Measurements from ENCODE around the gene SLC35F1. TPM values are rescaled to one million over a fixed set of nuclear protein-coding genes. Genes with fewer than 3 reads are reported as not detected.

SLC35F1 gene
- total RNA-seq, 1 donor from 2014 or later = not detected

DNA sequence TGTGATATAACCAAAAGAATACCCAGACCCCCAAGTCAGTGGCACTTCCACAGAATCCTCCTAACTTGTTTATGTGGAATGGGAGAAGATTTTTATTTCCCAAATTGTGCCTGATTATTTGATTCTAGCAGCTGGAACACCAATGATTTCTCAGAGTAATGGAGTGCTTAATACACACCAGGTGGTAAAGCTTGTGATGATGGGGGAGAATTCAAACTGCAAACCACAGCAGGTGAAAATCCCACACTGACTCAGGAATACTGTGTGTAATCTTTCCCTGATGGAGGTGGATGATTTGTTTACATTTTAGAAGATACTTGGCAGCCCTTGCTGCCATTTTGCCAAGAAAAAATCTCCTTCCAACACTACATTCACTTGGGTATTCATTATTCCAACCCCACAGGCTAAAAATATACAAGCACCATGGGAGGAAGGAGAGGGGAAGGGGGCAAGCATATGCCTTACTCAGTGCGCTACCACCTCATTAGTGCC, 428.3 kb downstream of the SLC35F1 start:
- ATAC-seq (ENCODE audit: low read depth) (no peak), DNase-seq (no peak)
- intact Hi-C loops (cut with micrococcal nuclease) = no loop called here
- Mint-ChIP-seq H3K4me3 (no peak overlapping the region), H3K4me1 (no peaks in the 10 kb centered on the region), H3K27me3 (no peaks in the 10 kb centered on the region), H3K9me3 (peaks cover 3% of the 10 kb centered on the region), H3K36me3 (ENCODE audit: low read depth) (no peaks in the 10 kb centered on the region), H3K27ac (no peak overlapping the region)
- POLR2A ChIA-PET = no interaction called here
- TF ChIP-seq, protein P1, sequence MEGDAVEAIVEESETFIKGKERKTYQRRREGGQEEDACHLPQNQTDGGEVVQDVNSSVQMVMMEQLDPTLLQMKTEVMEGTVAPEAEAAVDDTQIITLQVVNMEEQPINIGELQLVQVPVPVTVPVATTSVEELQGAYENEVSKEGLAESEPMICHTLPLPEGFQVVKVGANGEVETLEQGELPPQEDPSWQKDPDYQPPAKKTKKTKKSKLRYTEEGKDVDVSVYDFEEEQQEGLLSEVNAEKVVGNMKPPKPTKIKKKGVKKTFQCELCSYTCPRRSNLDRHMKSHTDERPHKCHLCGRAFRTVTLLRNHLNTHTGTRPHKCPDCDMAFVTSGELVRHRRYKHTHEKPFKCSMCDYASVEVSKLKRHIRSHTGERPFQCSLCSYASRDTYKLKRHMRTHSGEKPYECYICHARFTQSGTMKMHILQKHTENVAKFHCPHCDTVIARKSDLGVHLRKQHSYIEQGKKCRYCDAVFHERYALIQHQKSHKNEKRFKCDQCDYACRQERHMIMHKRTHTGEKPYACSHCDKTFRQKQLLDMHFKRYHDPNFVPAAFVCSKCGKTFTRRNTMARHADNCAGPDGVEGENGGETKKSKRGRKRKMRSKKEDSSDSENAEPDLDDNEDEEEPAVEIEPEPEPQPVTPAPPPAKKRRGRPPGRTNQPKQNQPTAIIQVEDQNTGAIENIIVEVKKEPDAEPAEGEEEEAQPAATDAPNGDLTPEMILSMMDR (IDR thresholded peaks at IDR 0.05) = no peak
- CTCF ChIA-PET = no interaction called here

DNA sequence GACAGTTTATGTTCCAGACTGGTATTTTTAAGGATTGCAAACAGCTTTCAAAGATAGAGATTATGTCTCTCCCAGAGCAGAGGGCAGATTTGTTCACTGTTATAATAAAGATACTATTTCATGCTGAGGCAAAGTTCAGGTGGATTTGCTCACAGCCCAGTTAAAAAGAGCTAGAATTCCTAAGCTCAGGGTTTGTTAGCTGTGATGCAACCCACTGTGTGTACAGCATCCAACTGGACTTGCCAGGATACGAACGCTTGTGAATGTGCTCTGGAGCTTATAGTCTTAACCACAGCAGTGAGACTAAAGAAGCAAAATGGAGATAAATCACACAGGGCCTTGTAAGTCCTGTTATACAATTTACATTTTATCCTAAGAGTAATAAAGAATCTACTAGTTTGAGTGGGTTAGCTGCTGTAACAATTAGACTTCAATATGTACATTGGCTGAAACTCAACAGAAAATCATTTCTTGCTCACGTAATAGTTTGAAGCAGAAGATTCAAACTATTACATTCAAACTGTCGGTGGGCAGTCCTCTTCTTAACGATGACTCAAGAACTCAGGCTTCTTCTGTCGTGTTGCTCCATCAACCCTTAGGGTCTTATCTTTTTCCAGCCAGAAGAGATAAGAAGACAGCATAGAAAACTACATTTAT, 437.1 kb downstream of the SLC35F1 start:
- H3K4me1 Mint-ChIP-seq = no peaks in the 10 kb centered on the region
- CTCF ChIA-PET = no interaction called here
- no peak overlapping the region for H3K27ac Mint-ChIP-seq
- H3K36me3 Mint-ChIP-seq (ENCODE audit: low read depth) = no peaks in the 10 kb centered on the region
- POLR2A ChIA-PET = no interaction called here
- TF ChIP-seq, protein P1 (IDR thresholded peaks at IDR 0.05) = no peak
- H3K9me3 Mint-ChIP-seq = peaks cover 3% of the 10 kb centered on the region
- H3K4me3 Mint-ChIP-seq = no peak overlapping the region
- intact Hi-C loops (cut with micrococcal nuclease) = no loop called here
- DNase-seq = no peak
- H3K27me3 Mint-ChIP-seq = no peaks in the 10 kb centered on the region
- no peak for ATAC-seq (ENCODE audit: low read depth)

DNA sequence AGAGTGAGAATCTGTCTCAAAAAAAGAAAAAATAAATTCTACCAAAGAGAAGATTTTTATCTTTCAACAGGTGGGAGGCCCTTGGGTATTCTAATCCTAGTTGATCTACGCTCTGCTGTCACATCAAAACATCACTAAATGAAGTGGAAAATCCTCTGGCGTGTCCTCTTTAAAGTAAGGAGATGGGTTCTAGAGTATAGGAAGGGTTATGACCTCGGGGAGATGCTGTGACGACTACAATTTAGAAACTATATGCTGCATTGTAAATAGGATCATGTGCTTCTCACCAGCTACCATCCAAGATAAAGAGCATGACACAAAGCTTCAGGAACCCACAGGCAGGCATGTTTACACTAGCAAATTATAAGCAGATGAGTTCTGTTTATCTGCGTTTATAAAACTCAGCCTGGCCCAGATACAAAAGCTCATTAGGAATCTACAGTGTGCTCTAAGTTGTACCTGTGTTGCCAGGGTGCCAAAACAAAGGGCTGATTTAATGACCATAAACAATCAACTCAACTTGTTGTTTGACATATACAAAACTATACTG, 443.9 kb downstream of the SLC35F1 start:
- Mint-ChIP-seq H3K27me3 (peaks cover 2% of the 10 kb centered on the region), H3K4me1 (peaks cover 6% of the 10 kb centered on the region)
- CTCF ChIA-PET = no interaction called here

DNA sequence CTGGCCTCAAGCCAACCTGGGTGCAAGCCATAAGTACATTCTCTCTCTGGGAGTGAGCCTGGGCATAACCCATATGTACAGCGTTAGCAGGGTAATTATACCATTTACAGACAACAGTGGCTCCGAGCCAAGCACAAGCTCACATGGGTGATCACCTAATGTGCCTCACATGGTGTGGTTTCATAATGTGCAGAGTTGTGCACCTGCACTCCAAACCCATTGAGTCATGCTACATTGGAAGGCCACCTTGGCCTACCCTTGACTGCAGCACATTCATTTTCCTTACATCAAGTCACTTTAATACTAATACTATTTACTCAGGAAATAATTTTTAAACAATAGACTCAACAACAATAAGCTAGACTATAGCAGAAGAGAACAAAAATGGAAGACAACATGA, 446.5 kb downstream of the SLC35F1 start:
- DNase-seq (no peak), ATAC-seq (ENCODE audit: low read depth) (no peak)
- no peaks in the 10 kb centered on the region for H3K36me3 Mint-ChIP-seq (ENCODE audit: low read depth)
- peaks cover 7% of the 10 kb centered on the region for H3K27me3 Mint-ChIP-seq
- peaks cover 6% of the 10 kb centered on the region for H3K4me1 Mint-ChIP-seq
- TF ChIP-seq, protein P1 (IDR thresholded peaks at IDR 0.05) = no peak
- no peak overlapping the region for H3K4me3 Mint-ChIP-seq
- H3K9me3 Mint-ChIP-seq = no peaks in the 10 kb centered on the region
- POLR2A ChIA-PET = no interaction called here
- H3K27ac Mint-ChIP-seq = no peak overlapping the region
- intact Hi-C loops (cut with micrococcal nuclease) = no loop called here
- CTCF ChIA-PET = no interaction called here

More for the DNA sequence above, 443.9 kb downstream of the SLC35F1 start:
- Mint-ChIP-seq H3K36me3 (ENCODE audit: low read depth) (no peaks in the 10 kb centered on the region), H3K27ac (no peak overlapping the region), H3K9me3 (no peaks in the 10 kb centered on the region), H3K4me3 (no peak overlapping the region)
- TF ChIP-seq, protein P1 (IDR thresholded peaks at IDR 0.05) = no peak
- POLR2A ChIA-PET = no interaction called here
- DNase-seq = no peak
- intact Hi-C loops (cut with micrococcal nuclease) = no loop called here
- no peak for ATAC-seq (ENCODE audit: low read depth)

DNA sequence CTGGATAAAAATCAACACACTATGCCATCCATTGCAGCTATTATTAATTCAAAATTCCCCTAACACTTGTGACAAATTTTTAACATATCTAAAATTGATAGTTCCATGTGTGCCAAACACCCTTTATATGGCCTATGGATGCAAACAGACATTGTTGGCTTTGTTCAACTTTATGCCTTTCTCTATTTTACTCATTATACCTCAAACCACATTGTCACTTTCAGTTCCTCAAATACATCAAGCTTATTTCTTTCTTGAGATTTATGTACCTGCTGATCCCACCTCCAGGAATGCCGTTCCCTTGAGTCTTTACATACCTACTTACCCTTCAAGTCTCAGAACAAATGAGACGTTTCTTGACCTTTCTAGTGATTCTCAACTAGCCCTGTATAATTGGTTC, 447.6 kb downstream of the SLC35F1 start:
- intact Hi-C loops (cut with micrococcal nuclease) = no loop called here
- CTCF ChIA-PET = no interaction called here
- H3K27ac Mint-ChIP-seq = no peak overlapping the region
- TF ChIP-seq, protein P1 (IDR thresholded peaks at IDR 0.05) = no peak
- H3K4me1 Mint-ChIP-seq = peaks cover 6% of the 10 kb centered on the region
- H3K36me3 Mint-ChIP-seq (ENCODE audit: low read depth) = no peaks in the 10 kb centered on the region
- peaks cover 7% of the 10 kb centered on the region for H3K27me3 Mint-ChIP-seq
- H3K9me3 Mint-ChIP-seq = no peaks in the 10 kb centered on the region
- H3K4me3 Mint-ChIP-seq = no peak overlapping the region
- ATAC-seq (ENCODE audit: low read depth) (no peak), DNase-seq (no peak)
- POLR2A ChIA-PET = no interaction called here

All from activated B cell treated with CpG ODN at 0.5 μM for 24 hours (primary cell).